ENCODE measurements around the gene SNED1.

SNED1 gene

DNA sequence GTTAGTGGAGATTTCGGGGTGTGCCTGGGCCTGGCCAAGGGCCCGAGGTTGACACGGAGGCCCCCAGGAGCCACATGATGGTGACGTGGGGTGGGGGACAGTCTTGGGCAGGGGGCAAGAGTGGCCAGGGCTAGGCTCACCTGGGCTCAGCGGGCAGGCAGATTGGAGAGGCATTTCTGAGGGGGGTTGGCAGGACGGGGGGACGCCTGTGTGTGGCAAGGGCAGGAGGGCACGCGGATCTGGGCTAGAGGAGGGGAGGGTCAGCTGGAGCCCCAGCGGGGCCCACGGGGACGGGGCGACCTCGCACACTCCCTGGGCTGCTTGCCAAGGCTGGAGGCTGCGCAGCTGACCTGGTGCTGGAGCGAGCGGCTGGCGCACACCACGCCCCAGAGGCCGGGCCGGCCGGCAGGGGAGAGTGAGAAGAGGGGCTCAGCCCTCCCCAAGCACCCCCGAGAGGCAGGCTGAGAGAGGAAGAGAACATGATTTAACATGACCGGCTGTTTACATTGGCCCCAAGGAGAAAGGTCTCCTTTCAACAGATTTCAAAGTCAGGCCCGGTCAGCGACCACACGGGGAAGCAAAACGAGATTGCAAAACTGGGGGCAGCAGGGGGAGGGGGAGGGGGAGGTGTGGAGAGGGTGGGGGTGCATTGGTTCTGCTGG lies 38.0 kb upstream of the SNED1 start:
- DNase-seq, result no peak

DNA sequence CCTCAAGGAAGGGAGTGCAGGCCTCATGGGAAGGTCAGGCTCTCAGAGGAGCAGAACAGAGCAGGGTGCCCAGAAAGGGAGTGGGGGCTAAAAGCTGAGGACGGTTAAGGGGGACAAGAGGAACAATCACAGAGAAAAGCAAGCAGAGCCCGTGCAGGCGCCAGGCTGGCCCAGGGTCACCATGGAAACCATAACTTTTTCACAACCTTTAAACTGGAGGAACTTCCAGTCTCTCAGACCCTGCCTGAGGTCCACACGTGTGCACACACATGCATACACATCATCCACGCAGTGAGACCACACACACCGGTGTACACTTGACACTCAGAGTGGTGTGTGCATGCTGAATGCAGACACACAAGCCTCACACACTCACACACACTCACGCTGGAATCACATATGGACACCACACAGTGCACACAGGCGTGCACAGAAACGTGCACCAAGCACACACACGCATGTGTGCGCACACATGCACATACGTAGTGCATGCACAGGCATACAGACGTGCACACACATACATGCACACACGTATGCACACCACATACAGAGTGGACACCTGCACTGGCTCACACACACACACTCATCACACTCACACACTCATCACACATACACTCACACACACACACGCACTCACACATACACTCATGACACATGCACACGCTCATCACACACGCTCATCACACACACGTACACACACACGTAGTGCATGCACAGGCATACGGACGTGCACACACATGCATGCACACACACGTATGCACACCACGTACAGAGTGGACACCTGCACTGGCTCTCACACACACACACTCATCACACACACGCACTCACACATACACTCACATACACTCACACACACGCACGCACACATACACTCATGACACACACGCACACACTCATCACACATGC lies 37.2 kb upstream of the SNED1 start:
- DNase-seq, result no peak

DNA sequence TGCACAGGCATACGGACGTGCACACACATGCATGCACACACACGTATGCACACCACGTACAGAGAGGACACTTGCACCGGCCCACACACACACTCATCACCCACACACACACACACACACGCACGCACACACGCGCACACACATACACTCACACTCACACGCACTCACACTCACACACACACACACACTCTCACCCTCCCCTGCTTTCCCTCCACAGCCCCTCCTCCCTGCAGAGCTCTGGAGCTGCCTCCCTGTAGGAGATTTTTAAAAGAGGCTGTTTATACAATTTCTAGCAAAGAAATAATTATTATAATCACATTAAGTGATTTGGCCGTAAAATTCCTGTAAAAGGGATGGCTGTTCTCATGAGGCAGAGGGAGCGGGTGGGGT lies 36.5 kb upstream of the SNED1 start:
- no peak for DNase-seq

DNA sequence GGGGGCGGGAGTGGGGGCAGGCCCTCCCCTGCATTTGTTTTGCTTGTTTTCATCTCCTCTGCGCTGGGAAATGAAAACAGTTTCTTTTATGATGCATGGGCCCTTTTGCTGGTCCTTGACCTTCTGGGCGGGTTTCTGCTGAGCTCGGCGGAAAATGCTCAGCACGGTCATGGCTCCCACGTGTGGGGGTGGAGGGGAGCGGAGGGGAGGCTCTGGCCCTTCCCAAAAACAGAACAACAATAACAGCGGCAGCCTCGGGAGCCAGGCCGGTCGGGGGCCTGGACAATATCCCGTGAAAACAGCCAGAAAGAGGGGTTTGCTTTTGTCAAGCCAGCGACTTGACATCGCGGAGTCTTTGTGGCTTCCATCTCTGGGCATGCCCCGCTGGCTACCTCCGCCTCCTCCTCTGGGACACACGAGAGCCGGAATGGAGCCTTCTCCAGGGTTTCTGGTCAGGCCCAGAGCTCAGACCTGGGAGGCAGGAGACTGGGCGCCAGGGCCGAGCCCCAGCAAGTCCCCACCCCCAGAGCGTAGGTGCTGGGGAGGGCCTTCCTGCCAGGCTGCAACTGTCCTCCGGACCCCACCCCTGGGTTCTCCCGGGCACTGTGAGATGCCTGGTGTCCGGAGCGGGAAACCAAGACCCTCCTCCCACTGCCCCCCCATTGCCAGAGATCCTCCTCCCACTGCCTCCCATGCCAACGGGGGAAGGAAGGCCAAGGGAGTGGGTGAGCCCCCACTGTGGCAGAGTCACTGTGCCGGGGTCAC lies 35.9 kb upstream of the SNED1 start:
- no peak for DNase-seq

DNA sequence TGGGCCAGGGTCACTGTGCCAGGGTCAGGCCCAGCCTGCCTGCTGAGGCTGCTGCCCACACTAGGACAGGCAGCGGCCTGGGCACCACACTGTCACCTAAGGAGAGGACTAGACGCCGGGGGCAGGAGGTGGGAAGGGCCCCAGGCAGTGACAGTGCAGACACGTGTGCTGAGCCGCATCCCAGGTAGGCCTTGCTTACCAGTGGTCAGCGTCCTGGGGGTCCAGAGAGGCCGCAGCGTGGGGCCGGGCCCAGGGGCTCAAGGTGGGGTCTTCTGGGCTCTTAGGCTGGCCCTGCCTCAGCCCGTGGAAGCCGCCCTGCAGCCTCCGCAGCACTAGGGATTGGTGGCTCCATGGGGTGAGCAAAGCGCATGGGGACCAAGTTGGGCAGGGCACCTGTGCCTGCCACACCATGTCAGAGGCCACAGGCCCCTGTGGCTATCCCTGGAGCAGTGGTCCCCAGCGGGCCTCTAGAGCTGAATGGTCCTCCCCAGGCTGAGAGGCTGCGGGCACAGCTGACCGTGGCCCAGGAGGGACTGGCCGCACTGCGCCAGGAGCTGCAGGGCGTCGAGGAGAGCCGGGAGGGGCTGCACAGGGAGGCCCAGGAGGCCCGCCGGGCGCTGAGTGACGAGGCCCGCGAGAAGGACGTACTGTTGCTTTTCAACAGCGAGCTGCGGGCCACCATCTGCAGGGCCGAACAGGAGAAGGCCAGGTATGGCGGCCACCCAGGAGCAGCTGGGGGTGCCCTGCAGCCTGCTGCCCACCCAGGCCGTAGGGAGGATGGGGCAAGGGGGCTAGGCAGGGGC lies 35.2 kb upstream of the SNED1 start:
- DNase-seq, result no peak

DNA sequence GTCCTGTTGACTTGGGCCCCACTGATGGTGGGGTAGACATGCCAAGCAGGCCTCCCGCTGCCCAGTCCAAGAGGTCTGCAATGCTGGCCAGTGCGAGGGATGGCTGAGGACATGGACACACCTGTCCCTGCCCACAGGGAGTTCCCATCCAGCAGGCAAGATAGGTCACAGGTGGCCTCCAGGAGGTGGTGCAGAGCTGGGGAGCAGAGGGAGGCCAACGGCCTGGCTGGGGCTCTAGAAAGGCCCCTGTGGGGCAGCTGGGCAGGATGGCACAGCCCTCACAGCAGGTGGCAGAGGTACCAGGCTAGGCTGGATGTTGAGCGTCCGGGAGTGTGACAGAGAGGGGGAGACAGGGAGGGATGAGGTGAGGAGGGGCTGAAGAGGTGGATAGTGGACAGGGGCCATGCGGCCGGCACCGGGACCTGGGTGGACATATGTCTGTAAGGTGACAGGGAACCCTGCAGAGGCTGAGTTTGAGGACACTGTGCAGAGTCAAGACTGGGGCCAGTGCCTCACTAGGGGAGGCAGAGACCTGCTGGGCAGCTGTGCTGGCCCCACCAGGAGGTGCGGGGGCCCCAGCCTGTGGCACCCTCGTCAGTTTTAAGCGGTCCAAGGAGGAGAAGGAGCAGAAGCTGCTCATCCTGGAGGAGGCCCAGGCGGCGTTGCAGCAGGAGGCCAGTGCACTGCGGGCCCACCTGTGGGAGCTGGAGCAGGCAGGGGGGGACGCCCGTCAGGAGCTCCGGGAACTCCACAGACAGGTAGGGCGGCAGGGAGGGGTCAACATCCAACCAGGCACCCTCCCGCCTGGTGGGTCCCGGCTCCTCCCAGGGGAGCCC lies 34.3 kb upstream of the SNED1 start:
- DNase-seq, result no peak

DNA sequence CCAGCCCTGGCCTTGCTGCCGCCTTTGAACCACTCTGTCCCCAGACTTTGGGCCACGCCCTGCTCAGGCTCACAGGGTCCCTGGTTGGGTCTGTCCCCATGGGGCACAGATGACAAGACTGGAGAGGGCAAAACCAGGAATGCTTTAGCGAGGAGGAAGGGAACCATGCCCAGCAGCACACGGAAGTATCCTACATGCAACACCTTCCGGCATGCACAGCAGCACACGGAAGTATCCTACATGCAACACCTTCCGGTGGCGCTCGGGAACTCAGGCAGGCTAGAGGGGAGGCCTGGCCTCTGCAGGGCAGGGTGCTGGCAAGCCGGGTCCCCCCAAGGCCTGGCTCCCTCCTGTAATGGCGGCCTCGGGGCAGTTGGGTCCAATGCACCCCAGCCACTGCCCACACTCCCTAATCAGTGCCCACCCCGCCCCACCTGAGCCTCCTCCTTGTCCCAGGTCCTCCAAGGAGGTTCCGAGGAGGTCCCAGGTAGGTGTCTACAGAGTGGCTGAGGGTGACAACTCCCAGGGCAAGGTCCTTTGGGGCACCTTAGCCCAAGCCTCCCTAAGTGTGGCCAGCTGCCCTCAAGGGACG lies 33.6 kb upstream of the SNED1 start:
- DNase-seq, result no peak

DNA sequence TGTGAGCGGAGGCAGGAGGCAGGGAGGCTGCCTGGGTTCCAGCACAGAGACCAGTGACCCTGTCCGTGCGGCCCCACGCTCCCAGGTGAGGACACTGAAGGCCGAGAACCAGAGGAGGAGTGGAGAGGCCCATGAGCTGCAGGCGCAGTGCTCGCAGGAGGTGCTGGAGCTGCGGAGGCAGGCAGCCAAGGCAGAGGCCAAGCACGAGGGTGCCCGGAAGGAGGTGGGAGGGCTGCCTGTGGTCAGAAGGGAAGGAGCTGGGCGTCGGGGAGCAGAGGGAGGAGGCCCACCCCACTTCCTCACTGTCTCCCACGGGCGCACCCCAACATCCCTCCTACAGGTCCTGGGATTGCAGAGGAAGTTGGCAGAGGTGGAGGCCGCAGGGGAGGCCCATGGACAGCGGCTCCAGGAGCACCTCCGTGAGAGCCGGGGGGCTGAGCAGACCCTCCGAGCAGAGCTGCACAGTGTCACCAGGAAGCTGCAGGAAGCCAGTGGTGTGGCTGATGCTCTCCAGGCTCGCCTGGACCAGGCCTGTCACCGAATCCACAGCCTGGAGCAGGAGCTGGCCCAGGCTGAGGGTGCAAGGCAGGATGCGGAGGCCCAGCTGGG lies 33.0 kb upstream of the SNED1 start:
- no peak for DNase-seq

DNA sequence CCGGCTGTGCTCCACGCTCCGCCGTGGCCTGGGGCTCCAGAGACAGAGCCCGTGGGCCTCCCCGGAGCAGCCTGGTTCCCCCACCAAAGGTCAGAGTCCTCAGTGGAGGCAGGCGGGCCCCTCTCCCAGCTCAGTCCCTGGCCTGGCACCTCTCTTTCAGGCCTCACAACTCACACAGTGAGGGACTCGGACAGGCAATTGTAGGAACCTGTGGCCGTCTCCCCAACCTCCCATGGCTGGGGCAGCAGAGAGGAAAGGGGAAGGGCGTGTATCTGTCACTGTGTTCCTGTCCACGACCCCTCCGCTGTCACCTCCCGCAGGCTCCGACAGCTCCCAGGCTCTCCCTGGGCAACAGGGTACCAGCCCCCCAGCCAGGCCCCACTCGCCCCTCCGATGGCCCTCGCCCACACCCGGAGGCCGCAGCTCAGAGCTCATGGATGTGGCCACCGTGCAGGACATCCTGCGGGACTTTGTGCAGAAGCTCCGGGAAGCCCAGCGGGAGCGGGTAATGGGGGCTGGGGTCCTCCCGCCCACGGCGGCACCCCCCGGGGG lies 32.4 kb upstream of the SNED1 start:
- DNase-seq, result no peak

DNA sequence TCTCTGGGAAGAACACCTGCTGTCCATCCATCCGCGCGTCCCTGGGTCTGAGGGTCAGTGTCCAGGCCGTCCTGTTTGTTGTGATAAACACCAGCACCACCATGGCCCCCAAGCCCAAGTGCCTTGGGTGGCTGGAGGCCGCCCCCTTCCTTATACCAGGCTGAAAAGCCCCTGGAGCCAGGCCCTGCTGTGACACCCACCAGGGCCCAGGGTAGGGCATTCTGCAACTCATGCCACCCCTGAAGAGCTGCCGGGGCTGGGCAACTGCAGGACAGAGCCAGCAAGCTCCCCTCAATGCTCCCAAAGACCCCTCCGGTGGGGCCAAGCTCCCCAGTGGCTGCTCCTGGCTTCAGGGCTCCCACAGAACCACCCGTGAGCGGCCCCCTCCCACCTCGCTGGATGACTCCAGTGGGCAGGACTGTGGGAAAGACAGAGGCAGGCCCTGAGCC lies 31.9 kb upstream of the SNED1 start:
- DNase-seq, result no peak

DNA sequence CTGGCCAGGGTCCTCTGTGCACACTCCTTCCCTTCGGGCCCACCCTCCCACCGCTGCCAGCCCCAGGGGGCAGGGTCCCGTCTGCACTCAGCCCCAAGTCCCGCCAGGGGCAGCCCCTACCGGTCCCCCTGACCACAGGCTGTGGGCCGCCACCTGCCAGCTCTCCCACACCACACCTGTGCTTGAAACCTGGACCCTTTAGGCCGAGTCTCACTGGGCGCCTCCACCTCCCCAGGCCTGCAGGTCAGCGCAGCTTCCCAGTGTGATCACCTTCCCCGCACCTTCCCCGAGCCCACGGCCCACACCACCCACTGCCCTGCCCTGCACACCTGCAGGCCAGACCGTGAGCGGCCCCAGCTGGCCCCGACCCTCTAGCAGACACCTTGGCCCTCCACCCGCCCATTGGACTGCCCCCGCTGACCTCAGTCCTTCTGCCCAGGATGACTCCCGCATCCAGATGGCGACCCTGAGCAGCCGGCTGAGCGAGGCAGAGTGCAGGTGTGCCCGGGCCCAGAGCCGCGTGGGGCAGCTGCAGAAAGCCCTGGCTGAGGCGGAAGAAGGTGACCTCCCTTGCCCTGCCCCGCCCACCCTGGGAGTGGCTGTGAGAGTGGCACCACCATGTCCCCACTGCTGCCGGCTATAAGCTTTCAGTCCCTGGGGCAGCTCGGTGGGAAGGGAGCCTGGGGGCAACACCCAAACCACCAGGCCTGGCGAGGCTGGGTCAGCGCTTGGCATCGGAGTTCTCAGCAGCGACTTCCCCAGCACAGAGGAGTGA lies 31.3 kb upstream of the SNED1 start:
- DNase-seq, result no peak

DNA sequence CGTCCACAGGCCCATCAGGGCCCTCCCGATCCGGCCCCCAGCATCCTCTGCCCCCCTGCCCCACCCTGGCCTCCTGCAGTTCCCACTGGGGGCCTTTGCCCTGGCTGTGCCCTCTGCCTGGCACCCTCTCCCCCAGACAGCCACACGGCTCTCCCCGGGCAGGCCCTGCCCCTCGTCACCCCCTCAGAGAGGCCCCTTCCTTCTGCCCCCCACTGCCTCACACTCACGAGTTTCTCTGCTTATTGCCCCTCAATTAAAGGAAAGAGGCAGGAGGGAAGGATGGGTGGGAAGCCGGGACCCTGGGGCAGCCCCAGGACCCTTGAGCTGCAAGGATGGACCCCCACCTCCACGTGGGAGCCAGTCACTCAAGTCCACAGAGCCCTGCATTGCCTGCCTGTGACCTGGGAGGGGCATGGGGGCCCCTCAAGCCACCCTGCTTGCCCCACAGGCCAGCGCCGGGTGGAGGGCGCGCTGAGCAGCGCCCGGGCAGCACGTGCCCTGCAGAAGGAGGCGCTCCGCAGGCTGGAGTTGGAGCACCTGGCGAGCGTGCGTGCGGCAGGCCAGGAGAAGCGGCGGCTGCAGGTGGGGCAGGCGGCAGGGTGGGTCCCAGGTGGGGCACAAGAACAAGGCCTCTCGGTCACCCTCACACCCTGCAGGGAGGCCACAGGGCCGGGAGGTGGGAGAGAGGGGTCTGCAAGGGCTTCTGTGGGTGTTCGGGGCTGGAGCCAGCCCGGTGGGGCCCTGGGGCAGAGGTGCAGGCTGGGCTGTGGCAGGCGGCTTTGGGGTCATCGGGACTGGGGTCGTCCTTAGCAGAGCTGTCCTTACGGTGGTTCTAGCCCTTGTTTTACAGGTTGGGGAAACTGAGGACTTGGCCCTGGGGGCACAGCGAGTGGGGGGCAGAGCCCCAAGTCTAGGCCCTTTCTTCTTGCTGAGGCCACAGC lies 30.5 kb upstream of the SNED1 start:
- DNase-seq, result no peak

DNA sequence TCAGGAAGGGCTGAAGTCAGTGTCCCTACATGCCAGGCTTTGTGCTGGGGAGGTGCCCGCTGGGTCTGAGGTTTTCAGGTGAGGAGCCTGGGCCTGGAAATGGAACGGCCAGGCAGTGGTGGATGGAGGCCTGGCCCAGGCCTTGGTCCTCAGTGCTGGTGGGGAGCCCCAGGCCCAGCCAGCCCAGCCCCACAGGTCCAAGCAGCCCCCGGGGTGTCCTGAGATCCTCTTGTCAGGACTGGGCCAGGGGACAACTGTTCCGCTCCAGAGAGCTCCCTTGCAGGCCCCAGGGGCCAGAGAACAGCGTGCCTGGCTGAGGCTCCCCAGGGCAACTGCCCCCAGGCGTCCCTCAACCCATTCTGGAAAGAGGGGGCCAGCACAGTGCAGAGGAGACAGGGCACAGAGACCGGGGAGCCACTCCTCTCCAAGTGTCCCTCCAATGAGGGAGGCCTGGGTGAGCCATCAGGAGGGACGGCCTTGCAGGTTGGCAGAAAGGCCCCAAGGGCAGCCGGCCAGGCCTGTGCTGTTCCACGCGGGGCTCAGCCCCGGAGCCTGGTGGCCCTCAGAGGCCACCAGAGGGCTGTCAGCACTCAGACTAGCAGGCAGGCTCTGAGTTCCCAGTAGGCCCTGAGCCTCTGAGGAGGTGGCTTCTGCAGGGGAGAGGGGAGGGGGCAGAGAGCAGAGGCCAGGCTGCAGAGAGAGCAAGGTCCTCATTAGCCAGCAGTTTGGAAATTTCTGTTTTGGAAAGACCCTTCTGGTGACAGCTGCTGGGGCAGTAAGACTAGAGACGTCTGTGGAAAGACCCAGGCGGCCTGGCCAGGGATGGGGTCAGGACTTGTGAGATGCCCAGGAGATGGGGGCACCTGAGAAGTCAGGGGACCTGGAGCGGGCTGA lies 29.4 kb upstream of the SNED1 start:
- no peak for DNase-seq

DNA sequence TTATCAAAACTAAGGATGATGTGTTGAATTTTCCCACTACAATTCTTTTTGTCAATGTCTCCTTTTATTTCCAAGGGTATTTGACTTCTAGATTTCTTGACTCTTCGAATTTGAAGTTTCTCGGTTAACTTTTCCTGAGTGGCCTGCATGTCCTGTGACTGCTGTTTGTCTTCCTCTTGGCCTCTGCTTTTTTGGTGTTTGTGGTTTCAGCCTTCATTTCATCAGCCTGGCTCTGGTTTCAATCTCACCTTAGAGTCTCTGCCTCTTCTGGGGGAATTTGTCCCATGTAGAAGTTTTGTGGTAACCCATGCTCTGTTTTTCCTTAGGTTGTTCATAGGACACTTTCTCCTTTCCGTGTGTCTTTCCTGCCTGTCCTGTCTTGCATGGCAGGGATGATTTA lies 28.3 kb upstream of the SNED1 start:
- DNase-seq, result no peak

DNA sequence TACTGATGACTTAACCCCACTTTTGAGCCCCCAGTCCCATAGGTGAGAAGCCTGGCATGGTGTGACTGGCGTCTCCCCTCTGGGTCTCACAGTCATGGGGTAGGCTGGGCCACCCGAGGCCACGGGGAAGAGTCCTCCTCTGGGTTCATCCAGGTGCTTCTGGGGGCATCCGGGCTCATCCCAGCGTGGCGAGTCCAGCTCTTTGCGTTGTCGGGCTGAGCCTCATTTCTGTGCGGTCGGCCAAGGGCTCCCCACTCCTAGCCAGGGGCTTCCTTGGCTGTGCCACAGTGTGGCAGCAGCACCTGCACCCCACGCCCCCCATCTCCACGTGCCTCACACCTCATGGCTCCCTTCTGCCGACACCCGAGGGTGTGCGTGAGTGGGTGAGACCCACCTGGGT lies 27.6 kb upstream of the SNED1 start:
- DNase-seq, result no peak

DNA sequence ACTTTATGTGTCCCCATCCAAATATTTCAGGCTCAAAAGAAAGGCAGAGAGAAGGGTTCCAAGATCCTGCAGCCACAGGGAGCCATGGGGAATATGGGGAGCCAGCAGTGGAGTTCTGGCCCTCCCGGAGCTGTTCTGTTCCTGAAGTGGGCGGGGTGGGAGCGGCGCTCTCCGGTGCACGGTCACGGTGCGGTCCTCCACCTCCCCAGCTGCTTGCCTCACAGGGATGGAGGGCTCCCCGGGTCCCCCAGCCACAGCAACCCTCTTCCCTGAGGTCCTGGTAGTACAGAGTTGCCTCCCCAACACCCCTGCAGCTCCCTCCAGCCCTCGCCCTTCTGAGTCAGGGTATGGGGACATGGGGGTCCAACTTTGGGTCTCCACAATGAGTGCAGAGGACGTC lies 26.2 kb upstream of the SNED1 start:
- no peak for DNase-seq
